ENCODE measurements around the gene NCF2. TPM values are rescaled to one million over a fixed set of nuclear protein-coding genes. Genes with fewer than 3 reads are reported as not detected.

Gene NCF2
- total RNA-seq, 8 experiments from 2014 or later: 0.27 to 24.8 (median 0.77) TPM

DNA sequence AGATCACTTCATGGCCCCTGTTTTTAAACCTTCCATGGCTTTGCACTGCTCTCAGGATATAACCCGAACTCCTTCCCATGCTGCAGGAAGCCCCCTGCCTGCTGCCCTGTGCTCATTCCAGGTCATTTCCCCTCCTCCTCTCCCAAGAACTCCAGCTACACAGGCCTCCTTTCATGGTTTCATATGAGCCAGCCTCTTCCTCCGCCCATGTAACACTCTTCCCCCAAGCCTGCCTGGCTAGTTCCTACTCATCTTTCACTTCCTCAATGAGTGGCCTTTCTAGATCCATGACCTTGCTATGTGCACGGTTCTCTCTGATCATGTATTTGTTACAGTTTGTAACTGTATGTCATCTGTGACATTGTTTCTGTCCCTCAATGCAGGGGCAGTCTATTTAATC is 3.1 kb upstream of the NCF2 start:
- H3K4me3 ChIP-seq: no peak overlapping the region
- no peak for ATAC-seq (replicated peaks in 6 of 8)
- in situ Hi-C loops (cut with MboI; ENCODE audit: low pct_unique_long_range_greater_than_20kb in 2 of 9, low sequenced_read_pairs in 9 of 9, unreplicated experiment in 9 of 9): no loop called here
- 20 to 96% (median 82%) methylated on average over 1 to 3 of the region's 3 CpGs; no CpG with 5 or more reads in 1 of the 10 experiments for WGBS, 10 experiments
- no peaks in the 10 kb centered on the region for H3K4me1 ChIP-seq (replicated peaks in 1 of 2)
- no peak overlapping the region for H3K27ac ChIP-seq

DNA sequence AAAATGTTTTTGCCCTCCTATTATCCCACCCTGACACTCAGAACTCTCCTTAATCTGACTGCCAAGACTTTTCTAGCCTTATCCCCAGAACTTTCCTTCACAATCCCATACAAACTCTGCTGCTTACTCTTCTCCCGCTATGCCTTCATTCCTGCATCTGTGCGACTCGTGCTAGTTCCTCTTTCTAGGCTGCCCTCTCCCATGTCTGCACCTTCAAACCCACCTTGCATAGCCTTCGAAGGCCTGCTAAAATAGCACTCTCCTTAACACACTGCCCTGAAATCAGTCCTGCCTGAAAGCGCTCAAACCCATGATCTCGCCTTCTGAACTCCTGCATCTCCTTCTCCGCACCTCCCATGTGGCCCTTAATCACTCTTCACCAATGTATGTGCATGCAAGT is 2.5 kb upstream of the NCF2 start:
- no peak overlapping the region for H3K4me3 ChIP-seq
- no peaks in the 10 kb centered on the region for H3K4me1 ChIP-seq (replicated peaks in 1 of 2)
- no peak overlapping the region for H3K27ac ChIP-seq
- no peak for ATAC-seq (replicated peaks in 6 of 8)
- WGBS, 10 experiments: 78 to 100% (median 86%) methylated on average over 1 to 7 of the region's 7 CpGs; no CpG with 5 or more reads in 2 of the 10 experiments
- in situ Hi-C loops (cut with MboI; ENCODE audit: low pct_unique_long_range_greater_than_20kb in 2 of 9, low sequenced_read_pairs in 9 of 9, unreplicated experiment in 9 of 9): no loop called here

DNA sequence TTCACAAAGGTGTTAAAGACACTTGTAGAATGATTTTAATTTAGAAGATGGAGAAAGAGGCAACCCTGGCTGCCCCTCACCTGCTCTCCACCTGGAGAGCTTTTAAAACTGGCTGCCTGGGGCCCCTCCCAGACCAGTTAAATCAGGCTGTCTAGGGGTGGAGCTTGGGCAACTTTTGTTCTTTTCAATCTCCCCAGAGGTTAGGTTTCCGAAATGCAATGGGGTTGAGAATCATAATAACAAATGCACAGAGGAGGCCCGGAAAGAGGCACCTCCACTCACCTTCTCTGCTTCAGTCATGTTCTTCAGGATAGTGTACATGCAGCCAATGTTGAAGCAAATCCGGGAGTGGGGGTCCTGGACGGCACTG is 400 bp downstream of the NCF2 start:
- in situ Hi-C loops (cut with MboI; ENCODE audit: low pct_unique_long_range_greater_than_20kb in 2 of 9, low sequenced_read_pairs in 9 of 9, unreplicated experiment in 9 of 9): no loop called here
- Histone ChIP-seq H3K4me3 (no peak overlapping the region), H3K4me1 (replicated peaks in 1 of 2) (no peaks in the 10 kb centered on the region), H3K27ac (no peak overlapping the region)
- 40 to 94% (median 68%) methylated on average over 1 to 4 of the region's 4 CpGs; no CpG with 5 or more reads in 6 of the 10 experiments for WGBS, 10 experiments
- ATAC-seq (replicated peaks in 6 of 8): no peak

DNA sequence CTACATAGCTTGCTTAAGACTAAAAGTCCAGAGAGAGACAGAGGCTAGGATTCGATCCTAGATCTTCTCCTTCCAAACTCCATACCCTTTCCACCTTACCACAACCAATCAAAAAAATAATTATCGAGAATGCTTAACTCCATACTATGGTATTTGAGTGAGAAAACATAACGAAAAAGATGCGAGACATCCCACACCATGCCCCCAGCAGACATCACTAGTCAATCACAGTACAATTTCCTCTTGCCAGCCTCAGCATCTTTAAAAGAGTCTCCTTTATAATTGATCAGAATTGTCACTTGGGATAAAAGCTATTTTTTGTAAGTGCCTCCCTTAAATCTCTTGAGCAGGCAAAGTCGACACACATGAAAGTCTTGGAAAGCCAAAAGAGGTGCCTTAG is 875 bp downstream of the NCF2 start:
- ATAC-seq (replicated peaks in 6 of 8): no peak
- in situ Hi-C loops (cut with MboI; ENCODE audit: low pct_unique_long_range_greater_than_20kb in 2 of 9, low sequenced_read_pairs in 9 of 9, unreplicated experiment in 9 of 9): no loop called here
- Histone ChIP-seq H3K4me1 (replicated peaks in 1 of 2) (no peaks in the 10 kb centered on the region), H3K27ac (no peak overlapping the region), H3K4me3 (no peak overlapping the region)
- WGBS, 10 experiments: 64 to 100% (median 85%) methylated on average over 1 to 5 of the region's 5 CpGs

DNA sequence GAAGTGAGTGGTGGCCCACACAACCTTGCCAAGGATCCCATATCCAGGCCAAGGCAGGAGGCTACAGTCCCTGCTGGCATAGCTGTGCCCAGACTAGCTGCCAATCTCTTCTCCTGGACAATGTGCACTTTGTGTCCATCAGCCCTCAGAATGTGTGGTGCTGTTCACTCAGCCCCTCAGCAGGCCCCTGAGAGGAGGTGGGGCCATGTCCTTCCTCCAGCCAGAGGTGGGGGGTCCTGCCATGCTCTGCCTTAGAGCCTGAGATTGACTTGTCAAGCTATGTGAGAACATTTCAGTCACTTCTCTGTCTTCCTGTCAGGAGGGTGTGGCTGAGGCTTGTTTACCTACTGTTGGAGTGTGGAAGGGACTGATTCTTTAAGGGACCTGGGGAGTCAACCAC is 1.4 kb downstream of the NCF2 start:
- in situ Hi-C loops (cut with MboI; ENCODE audit: low pct_unique_long_range_greater_than_20kb in 2 of 9, low sequenced_read_pairs in 9 of 9, unreplicated experiment in 9 of 9): no loop called here
- H3K4me1 ChIP-seq (replicated peaks in 1 of 2): no peaks in the 10 kb centered on the region
- no peak for ATAC-seq (replicated peaks in 6 of 8)
- no peak overlapping the region for H3K27ac ChIP-seq
- H3K4me3 ChIP-seq: no peak overlapping the region

DNA sequence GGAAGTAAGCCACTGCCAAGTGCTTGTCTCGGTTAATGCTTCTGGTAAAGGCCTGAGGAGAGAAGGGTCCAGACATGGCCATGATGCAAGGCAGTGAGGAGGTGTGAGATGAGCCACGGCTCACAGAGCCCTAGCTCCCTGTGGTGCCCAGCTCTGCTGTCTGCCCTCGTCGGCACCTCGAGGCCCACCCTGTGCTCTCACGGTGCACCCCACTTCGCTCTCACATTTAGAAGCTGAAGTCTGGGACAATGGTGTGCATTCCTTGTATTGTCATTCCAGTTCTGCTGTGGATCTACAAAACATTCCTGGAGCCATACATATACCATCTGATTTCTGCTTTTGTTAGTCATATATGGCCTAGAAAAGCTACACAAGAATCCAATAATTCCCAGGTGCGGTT is 3.3 kb downstream of the NCF2 start:
- no peak overlapping the region for H3K27ac ChIP-seq
- in situ Hi-C loops (cut with MboI; ENCODE audit: low pct_unique_long_range_greater_than_20kb in 2 of 9, low sequenced_read_pairs in 9 of 9, unreplicated experiment in 9 of 9): no loop called here
- no peak overlapping the region for H3K4me3 ChIP-seq
- 48 to 100% (median 91%) methylated on average over 1 to 6 of the region's 8 CpGs; no CpG with 5 or more reads in 4 of the 10 experiments for WGBS, 10 experiments
- no peak for ATAC-seq (replicated peaks in 6 of 8)
- H3K4me1 ChIP-seq (replicated peaks in 1 of 2): no peaks in the 10 kb centered on the region

DNA sequence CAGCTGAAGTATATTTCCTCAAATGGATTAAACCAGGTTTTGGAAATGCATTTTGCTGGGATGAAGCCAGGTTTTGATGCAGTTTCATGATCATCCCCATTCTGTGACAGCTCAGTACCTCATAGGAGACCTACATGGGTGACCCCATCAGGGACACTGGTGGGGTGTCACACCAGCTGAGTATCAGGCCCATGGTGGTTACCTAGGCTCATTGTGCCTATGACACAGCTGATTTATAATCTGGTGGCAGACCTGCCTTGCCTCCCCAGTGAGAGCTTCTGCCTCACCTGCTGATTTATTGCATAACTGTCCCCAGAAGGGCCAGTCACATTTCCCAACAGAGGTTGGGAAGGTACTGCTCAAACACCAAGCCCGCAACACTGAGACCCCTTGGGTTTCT is 3.8 kb downstream of the NCF2 start:
- in situ Hi-C loops (cut with MboI; ENCODE audit: low pct_unique_long_range_greater_than_20kb in 2 of 9, low sequenced_read_pairs in 9 of 9, unreplicated experiment in 9 of 9): no loop called here
- WGBS, 10 experiments: 100% methylated on average over 1 of the region's 1 CpG; no CpG with 5 or more reads in 7 of the 10 experiments
- no peaks in the 10 kb centered on the region for H3K4me1 ChIP-seq (replicated peaks in 1 of 2)
- no peak for ATAC-seq (replicated peaks in 6 of 8)
- H3K4me3 ChIP-seq: no peak overlapping the region
- H3K27ac ChIP-seq: no peak overlapping the region

DNA sequence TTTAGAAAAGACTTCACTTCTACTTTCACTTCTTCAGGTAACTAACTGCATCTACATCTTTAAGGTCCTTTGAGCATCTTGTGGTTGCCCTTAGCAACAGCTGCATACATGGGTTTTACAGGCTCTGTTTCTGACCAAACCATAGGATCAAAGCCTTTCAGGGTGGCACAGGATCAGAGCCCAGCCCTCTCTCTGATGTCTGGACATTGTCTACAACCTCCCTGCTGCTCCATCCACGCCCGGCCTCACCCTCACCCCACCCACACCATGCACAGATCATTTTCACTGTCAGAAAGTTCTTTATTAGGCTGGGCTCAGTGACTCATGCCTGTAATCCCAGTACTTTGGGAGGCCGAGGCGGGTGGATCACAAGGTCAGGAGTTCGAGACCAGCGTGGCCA is 5.2 kb downstream of the NCF2 start:
- H3K4me3 ChIP-seq: no peak overlapping the region
- 0 to 100% (median 67%) methylated on average over 2 to 6 of the region's 6 CpGs; no CpG with 5 or more reads in 5 of the 10 experiments for whole genome bisulfite sequencing, 10 experiments
- no peaks in the 10 kb centered on the region for H3K4me1 ChIP-seq (replicated peaks in 1 of 2)
- H3K27ac ChIP-seq: no peak overlapping the region
- in situ Hi-C loops (cut with MboI; ENCODE audit: low pct_unique_long_range_greater_than_20kb in 2 of 9, low sequenced_read_pairs in 9 of 9, unreplicated experiment in 9 of 9): no loop called here
- peak in 3 of 8 experiments; percentile 47 to 98 (median 96) for ATAC-seq (replicated peaks in 6 of 8)

DNA sequence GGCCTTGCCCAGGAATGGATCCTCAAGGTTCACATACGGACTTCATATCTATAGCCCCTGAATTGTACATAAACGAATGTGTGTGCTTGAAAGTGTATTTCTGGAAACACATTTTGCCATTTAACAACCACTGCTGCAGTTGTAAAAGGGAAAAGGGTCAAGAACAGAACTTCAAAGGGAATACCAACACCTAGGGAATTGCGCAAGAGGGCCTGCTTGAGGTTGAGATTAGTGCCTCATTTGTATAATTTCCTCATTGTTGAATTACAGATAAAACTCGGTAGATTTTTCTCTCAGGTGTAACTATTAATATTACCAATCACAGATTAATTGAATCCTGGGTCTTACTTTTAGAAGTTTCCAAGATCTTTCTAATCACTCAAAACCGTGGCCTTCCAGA is 6.1 kb downstream of the NCF2 start:
- WGBS, 10 experiments: 33 to 100% (median 72%) methylated on average over 1 to 5 of the region's 5 CpGs
- in situ Hi-C loops (cut with MboI; ENCODE audit: low pct_unique_long_range_greater_than_20kb in 2 of 9, low sequenced_read_pairs in 9 of 9, unreplicated experiment in 9 of 9): no loop called here
- no peaks in the 10 kb centered on the region for H3K4me1 ChIP-seq (replicated peaks in 1 of 2)
- no peak overlapping the region for H3K4me3 ChIP-seq
- no peak overlapping the region for H3K27ac ChIP-seq
- ATAC-seq (replicated peaks in 6 of 8): no peak

DNA sequence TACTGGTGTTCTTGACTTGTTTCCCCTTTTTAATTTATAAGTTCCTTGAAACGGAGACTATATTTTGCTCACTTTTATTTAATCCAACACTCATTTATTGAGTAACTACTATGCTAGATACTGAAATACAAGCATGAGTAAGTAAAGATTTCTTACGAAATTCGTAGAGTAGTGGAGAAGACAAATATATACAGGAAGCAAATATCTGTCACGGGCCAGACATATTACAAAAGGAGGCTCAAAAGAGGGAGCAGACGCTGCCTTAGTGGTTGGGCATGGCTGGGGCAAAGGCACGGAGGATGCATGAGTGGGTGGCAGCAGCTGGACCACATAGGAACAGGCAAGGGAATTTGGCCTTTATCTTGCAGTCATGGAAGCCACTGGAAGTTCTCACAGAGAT is 6.8 kb downstream of the NCF2 start:
- ATAC-seq (replicated peaks in 6 of 8): no peak
- H3K4me3 ChIP-seq: no peak overlapping the region
- H3K27ac ChIP-seq: no peak overlapping the region
- H3K4me1 ChIP-seq (replicated peaks in 1 of 2): no peaks in the 10 kb centered on the region
- WGBS, 10 experiments: 35 to 99% (median 87%) methylated on average over 3 to 6 of the region's 6 CpGs
- in situ Hi-C loops (cut with MboI; ENCODE audit: low pct_unique_long_range_greater_than_20kb in 2 of 9, low sequenced_read_pairs in 9 of 9, unreplicated experiment in 9 of 9): no loop called here

DNA sequence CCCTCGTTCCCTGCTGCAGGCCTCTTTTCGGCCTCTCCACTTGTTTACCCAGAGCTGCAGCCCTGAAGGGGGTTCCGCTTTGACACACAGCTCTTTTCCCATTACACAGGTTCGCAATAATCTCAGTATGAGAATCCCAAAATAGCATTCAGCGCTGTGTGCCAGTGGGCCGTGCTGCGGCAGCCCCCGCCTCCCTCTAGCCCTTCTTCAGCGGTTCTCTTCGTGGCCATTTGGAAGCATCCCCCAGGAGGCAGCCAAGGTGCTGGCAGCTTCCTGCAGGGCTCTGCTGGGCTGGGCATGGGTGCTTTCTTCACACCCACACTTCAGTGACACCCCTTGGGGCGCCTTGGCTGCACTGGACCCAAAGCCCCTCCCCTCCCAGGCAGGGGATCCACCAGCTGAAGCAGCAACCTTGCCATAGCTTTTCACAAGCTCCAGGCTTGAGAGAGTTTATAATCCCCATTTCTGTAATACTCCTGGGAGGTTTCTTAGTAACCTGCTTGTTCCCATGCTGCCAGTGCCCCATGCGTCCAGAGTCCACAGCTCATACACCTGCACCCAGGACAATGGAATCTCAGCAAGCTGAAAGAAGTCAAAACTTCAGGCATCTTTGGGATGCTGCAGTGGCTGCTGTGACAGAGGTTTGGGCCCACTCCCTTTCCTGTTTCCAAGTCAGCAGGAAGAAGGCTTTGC is 8.1 kb downstream of the NCF2 start:
- H3K27ac ChIP-seq: no peak overlapping the region
- no peak for ATAC-seq (replicated peaks in 6 of 8)
- 82 to 100% (median 90%) methylated on average over 1 to 11 of the region's 12 CpGs; no CpG with 5 or more reads in 4 of the 10 experiments for WGBS, 10 experiments
- in situ Hi-C loops (cut with MboI; ENCODE audit: low pct_unique_long_range_greater_than_20kb in 2 of 9, low sequenced_read_pairs in 9 of 9, unreplicated experiment in 9 of 9): no loop called here
- H3K4me3 ChIP-seq: no peak overlapping the region
- no peaks in the 10 kb centered on the region for H3K4me1 ChIP-seq (replicated peaks in 1 of 2)

DNA sequence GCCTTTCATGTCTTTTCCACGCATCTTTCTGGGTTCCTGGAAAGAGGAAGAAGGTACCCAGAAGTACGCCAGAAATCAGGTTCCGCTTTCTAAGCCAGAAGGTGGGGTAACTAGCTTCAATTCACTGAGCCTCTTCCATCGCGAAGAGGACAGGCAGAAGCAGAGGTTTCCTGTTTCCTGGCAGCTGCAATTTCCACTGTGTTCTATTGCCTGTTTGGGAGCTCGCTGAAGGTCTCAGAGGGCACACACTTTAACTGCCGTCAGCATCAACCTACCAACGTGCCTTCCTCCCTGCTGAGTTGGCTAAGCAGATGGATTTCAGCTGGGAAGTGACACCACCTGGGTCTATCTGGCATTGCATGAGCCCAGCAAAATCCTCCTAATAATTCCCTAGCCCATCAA is 10.0 kb downstream of the NCF2 start:
- no peaks in the 10 kb centered on the region for H3K4me1 ChIP-seq (replicated peaks in 1 of 2)
- no peak overlapping the region for H3K27ac ChIP-seq
- peak in 2 of 8 experiments; percentile 10 to 71 for ATAC-seq (replicated peaks in 6 of 8)
- no peak overlapping the region for H3K4me3 ChIP-seq
- in situ Hi-C loops (cut with MboI; ENCODE audit: low pct_unique_long_range_greater_than_20kb in 2 of 9, low sequenced_read_pairs in 9 of 9, unreplicated experiment in 9 of 9): no loop called here
- 0 to 88% (median 57%) methylated on average over 1 to 8 of the region's 8 CpGs; no CpG with 5 or more reads in 1 of the 10 experiments for WGBS, 10 experiments

DNA sequence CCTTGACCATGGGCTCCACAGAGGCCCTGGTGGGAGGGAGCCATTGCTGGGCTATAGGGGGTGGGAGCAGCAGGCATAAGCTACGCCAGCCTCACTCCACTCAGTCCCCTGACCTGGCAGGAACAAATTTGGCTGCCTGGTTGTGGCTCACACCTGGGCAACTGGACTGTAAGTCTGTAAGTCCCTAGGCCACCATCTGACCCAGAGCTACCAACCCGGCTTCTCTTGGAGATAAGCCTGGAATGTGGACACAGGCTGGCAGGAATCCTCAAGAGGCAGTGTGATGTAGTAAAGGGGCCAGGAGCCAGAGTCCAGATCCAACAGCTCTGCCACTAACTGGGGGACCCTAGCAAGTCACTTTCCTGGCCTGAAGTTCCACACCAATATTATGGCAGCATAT is 11.4 kb downstream of the NCF2 start:
- H3K4me3 ChIP-seq: no peak overlapping the region
- no peak overlapping the region for H3K27ac ChIP-seq
- no peaks in the 10 kb centered on the region for H3K4me1 ChIP-seq (replicated peaks in 1 of 2)
- ATAC-seq (replicated peaks in 6 of 8): no peak
- in situ Hi-C loops (cut with MboI; ENCODE audit: low pct_unique_long_range_greater_than_20kb in 2 of 9, low sequenced_read_pairs in 9 of 9, unreplicated experiment in 9 of 9): no loop called here
- WGBS, 10 experiments: 40 to 100% (median 90%) methylated on average over 1 of the region's 2 CpGs; no CpG with 5 or more reads in 4 of the 10 experiments

DNA sequence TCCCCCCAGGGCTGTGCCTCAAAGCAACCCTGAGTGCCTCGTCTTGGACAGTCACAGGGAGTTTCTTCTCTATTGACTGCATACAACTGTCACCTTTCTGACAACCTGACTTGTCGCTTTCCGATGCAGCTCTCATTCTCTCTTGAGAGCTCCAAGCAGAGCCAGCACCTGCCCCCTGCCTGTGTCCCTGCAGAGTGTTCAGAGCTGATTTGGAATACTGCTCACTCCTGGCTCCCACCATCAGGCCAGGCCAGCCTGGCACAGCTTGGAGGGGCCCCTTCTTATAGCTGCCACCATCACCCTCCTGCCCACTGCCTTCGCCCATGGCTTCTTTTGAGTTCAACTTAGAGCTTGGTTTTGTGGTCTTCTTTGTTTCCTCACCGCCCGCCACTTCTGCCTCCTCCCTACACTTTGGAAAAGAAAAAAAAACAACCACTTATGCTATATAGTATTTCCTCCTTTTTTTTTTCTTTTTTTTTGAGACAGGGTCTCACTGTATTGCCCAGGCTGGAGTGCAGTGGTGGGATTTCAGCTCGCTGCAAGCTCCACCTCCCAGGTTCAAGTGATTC is 12.3 kb downstream of the NCF2 start:
- Histone ChIP-seq H3K27ac (no peak overlapping the region), H3K4me1 (replicated peaks in 1 of 2) (no peaks in the 10 kb centered on the region), H3K4me3 (no peak overlapping the region)
- ATAC-seq (replicated peaks in 6 of 8): no peak
- 42 to 90% (median 82%) methylated on average over 1 to 7 of the region's 7 CpGs; no CpG with 5 or more reads in 2 of the 10 experiments for WGBS, 10 experiments
- in situ Hi-C loops (cut with MboI; ENCODE audit: low pct_unique_long_range_greater_than_20kb in 2 of 9, low sequenced_read_pairs in 9 of 9, unreplicated experiment in 9 of 9): no loop called here
